SW 1271 (cell line): ENCODE data around the gene CDC42EP4.

Source experiments
- DNase-seq, 2 experiments: peaks; one replicate each; lab custom pipeline; 2025; lab: John Stamatoyannopoulos, UW

The CDC42EP4 gene, protein sequence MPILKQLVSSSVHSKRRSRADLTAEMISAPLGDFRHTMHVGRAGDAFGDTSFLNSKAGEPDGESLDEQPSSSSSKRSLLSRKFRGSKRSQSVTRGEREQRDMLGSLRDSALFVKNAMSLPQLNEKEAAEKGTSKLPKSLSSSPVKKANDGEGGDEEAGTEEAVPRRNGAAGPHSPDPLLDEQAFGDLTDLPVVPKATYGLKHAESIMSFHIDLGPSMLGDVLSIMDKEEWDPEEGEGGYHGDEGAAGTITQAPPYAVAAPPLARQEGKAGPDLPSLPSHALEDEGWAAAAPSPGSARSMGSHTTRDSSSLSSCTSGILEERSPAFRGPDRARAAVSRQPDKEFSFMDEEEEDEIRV

GRCh38 chr17:73311781-73312641, at the start of gene CDC42EP4:
Gene CDC42EP4 (minus strand): TSS chr17:73312001. CDS start chr17:73286500, 25,501 bp downstream.
- peak; percentile 84 to 86 for DNase-seq

- no peak for DNase-seq
Observed at GRCh38 chr17:73360961-73361761, 49.4 kb upstream of the CDC42EP4 start.

- no peak for DNase-seq
Observed at GRCh38 chr17:73359987-73360410, 48.2 kb upstream of the CDC42EP4 start.

DNA sequence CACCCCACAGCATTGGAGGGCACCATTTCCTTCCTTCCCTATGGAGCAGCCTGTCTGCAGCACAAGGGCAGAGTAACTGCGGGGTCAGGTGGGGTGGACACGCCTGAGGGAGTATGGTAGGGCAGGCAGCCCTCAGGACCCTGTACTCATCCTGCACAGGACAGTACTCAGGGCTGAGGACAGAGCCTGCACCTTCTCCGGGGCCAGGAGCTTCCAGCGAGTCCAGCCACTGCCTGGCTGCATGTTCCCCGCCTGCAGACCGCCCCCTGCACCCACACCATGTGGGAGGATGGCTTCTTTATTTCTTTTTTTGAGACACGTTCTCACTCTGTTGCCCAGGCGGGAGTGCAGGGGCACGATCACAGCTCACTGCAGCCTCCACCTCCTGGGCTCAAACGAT, 47.6 kb upstream of the CDC42EP4 start:
- DNase-seq: no peak

DNA sequence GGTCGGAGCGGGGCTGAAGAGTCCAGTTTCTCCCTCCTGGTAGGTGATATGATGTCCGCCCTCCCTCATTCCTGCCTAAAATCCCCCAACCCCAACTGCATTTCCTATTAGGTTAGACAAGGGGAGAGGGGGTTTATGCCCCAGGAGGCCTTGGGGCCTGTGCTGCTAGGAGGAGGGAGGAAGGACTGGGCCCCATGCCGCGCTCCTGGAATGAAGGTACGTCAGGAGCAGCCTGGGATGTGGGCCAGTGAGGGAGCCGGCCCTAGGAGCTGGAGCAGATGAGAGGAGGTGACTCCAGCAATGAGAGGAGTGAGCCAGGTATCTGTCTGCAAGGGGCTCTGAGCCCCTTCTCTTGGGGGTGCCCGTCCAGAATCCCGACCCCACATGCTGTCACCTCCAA, 46.9 kb upstream of the CDC42EP4 start:
- DNase-seq: no peak

- DNase-seq: no peak
Observed at GRCh38 chr17:73357981-73358380, 46.2 kb upstream of the CDC42EP4 start.

- DNase-seq: no peak
Observed at GRCh38 chr17:73357318-73357717, 45.5 kb upstream of the CDC42EP4 start.

GRCh38 chr17:73356561-73357170, 44.9 kb upstream of the CDC42EP4 start:
- no peak for DNase-seq

DNA sequence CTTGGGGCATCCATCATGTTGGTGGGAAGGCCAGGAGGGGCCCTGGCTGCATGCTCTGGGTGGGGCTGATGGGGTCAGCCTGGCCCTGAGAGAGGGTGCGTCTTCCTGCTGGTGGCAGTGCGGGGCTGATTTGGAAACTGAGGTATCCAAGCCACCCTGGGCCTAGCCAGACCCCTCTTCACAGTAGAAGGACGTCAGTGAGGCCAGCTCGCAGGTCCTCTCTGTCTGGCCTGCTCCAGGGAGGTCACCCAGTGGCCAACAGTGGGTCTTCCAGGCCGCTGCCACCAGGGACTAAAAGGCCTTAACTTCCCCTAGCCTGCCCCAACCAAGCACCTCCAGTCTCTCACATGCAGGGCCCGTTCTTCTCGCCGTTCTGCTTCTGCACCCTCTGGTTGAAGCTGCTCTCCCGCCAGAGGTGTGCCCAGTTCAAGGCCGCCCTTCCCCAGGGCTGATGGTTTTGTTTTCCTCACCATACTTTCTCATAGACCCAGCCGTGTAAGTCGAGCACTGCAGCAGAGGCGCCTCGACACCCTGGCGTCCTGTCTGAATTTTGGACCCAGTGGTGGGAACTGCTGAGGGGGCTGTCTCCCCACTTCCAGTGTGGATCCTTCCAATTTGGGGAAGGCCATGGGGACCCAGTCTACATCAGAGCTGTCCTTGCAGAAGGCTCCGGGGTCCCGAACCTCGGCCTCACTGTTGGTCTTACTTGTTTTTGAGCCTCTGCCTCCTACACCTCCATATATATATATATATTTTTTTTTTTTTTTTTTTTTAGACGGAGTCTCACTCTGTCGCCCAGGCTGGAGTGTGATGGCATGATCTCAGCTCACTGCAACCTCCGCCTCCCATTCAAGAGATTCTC, 42.9 kb upstream of the CDC42EP4 start:
- no peak for DNase-seq

DNA sequence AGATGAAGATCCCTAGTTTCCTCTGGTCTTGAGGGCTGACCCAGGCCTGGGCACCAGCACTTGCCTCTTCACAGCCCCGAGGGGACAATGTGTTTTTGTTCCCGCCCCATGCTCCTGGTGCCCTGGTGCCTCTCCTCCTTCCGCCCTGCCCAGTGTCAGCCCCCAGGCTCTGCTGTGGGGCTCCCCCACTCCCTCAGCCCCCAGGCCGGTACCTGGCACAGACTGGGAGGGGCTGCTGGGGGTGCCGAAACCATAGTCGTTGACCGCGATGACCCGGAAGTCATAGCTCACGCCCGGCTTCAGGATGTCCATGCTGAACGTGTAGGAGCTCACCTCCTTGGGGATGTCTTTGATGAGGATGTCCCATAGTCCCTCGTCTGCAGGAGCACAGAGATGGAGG, 40.5 kb upstream of the CDC42EP4 start:
- no peak for DNase-seq

- DNase-seq: no peak
Observed at GRCh38 chr17:73351764-73352163, 40.0 kb upstream of the CDC42EP4 start.

DNA sequence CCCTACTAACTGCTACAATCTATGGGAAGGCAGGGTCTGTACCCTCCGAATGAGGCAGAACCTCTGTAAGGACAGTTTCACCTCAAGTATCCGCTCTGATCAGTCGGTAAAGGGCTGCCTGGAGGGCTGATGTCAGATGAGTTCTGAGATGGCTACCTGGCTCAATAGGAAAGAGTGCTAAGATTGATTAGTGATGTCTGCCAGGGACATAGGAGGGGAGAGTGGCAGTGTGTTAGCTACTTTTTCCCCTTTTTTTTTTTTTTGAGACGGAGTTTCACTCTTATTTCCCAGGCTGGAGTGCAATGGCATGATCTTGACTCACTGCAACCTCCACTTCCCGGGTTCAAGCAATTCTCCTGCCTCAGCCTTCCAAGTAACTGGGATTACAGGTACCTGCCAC, 39.1 kb upstream of the CDC42EP4 start:
- DNase-seq: no peak

GRCh38 chr17:73349647-73350046, 37.8 kb upstream of the CDC42EP4 start:
- no peak for DNase-seq

DNA sequence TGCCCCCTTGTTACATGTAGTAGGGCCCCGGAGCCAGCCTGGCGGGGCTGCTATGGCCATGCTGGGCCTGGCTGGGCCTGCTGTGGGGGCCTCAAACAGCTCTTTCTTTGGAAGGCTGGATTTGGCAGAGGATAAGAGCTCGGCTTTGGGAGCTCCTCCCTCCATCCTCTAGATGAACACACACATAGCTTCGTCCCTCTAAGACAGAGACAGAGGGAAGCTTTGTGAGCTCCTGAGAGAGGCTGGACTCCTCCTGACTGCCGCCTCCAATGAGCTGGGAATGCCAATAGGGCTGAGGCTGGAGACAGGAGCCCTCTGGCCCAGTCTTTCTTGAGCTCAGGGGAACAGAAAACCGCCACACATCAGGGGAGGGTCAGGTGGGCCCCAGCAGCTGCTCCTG, 37.3 kb upstream of the CDC42EP4 start:
- no peak for DNase-seq

DNA sequence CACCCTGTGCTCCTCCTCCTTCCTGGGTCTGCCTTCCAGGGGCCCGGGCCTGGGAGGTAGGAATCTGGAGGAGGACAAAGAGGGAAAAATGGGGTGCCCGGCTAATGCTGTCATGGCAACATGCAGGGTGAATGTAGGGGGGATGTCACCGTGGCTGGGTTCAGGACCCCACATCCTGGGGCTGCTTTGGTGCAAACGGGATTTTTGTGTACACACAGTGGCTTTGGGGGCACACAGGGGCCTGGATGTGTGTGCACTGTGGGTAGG, 37.0 kb upstream of the CDC42EP4 start:
- DNase-seq: no peak

GRCh38 chr17:73348018-73348828, 36.4 kb upstream of the CDC42EP4 start:
- DNase-seq: no peak

- no peak for DNase-seq
Observed at GRCh38 chr17:73347351-73347750, 35.5 kb upstream of the CDC42EP4 start.

GRCh38 chr17:73346501-73347162, 34.8 kb upstream of the CDC42EP4 start:
- no peak for DNase-seq

- no peak for DNase-seq
Observed at GRCh38 chr17:73343739-73344454, 32.1 kb upstream of the CDC42EP4 start.
